Fibroblast of villous mesenchyme (primary cell): ENCODE results near the gene TMCO2. TPM values are rescaled to one million over a fixed set of nuclear protein-coding genes. Genes with fewer than 3 reads are reported as not detected.

Experiments used
- DNase-seq: peaks from one replicate; pipeline ENCODE4 v3.0.0-alpha.2; 2010; ENCODE audit warnings: low read depth
- H3K4me3 ChIP-seq: 2 replicates; pipeline ENCODE4 v1.5.1; 2011; ENCODE audit warnings: low read depth, mild to moderate bottlenecking, low read length
- total RNA-seq: library from RNA; depleted of rRNA; stranded (reverse); fragments of >200 nt; gene quantifications from 2 replicates; pipeline ENCODE4 v1.2.3, GENCODE V29; 2012
- TF ChIP-seq, protein P1 (sequence below): IDR thresholded peaks from 2 replicates; pipeline ENCODE4 v1.5.1; 2012; ENCODE audit warnings: low read depth, mild to moderate bottlenecking, low read length; ENCODE audit not compliant: insufficient read depth

The TMCO2 gene
- total RNA-seq, 1 donor = not detected

DNA sequence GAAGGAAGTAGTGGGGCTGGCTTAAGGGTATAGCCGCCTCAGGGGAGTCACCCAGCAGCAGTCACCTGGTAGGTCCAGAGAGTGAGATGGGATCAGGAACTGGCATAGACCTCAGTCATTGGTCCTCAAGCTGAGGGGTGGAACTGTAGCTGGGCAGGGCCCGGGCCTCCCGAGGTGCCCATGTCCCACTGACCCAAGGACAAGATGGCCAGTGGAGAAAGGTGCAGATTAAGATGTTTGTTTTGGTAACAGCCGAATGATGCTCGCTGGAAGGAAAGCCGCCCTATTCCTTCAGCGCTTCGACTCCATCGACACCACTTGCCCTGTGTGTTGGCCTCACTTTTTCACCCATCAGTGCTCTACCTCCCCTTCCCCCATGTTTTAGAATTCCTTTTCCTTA, 52.9 kb downstream of the TMCO2 start:
- no peak for DNase-seq
- TF ChIP-seq, protein P1, sequence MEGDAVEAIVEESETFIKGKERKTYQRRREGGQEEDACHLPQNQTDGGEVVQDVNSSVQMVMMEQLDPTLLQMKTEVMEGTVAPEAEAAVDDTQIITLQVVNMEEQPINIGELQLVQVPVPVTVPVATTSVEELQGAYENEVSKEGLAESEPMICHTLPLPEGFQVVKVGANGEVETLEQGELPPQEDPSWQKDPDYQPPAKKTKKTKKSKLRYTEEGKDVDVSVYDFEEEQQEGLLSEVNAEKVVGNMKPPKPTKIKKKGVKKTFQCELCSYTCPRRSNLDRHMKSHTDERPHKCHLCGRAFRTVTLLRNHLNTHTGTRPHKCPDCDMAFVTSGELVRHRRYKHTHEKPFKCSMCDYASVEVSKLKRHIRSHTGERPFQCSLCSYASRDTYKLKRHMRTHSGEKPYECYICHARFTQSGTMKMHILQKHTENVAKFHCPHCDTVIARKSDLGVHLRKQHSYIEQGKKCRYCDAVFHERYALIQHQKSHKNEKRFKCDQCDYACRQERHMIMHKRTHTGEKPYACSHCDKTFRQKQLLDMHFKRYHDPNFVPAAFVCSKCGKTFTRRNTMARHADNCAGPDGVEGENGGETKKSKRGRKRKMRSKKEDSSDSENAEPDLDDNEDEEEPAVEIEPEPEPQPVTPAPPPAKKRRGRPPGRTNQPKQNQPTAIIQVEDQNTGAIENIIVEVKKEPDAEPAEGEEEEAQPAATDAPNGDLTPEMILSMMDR = no peak
- no peak overlapping the region for H3K4me3 ChIP-seq

DNA sequence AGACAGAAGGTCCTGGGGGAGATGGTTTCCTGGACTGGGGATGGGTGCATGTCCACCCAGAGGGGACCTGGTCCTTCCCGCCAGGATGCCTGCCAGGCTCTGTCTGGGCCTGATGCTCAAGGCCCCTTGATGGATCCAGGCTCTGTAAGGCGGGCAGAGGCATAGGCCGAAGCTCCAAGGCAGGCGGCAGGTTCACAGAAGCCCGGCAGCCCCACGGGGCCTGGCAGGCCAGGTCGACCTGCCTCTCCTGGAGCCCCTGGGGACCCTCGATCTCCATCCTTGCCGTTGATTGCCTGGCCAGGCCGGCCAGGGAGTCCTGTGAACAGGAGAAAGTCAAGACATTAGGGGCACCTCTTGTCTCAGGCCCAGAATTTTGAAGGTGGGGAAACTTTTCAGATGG, 53.3 kb downstream of the TMCO2 start:
- H3K4me3 ChIP-seq = no peak overlapping the region
- TF ChIP-seq, protein P1 = no peak
- DNase-seq = no peak

Other genes starting within 250 kb of the TMCO2 start
- gene CAP1, start 207.2 kb upstream of the TMCO2 start, total RNA-seq = 541 and 671 TPM in 2 replicates
- 38.3 and 70.8 TPM in 2 replicates for gene PPT1, start 150.7 kb upstream of the TMCO2 start, total RNA-seq
- 20.3 and 26.3 TPM in 2 replicates for gene RLF, start 86.5 kb upstream of the TMCO2 start, total RNA-seq
- gene ZMPSTE24, start 10.3 kb downstream of the TMCO2 start, total RNA-seq = 74.4 and 110 TPM in 2 replicates
- gene COL9A2, start 69.3 kb downstream of the TMCO2 start, total RNA-seq = 0.86 and 1.3 TPM in 2 replicates
- gene SMAP2, start 125.8 kb downstream of the TMCO2 start, total RNA-seq = 15.8 and 19.4 TPM in 2 replicates
- 3.9 and 5.8 TPM in 2 replicates for gene ZFP69B, start 202.5 kb downstream of the TMCO2 start, total RNA-seq
- 4.5 and 4.7 TPM in 2 replicates for gene ZFP69, start 229.4 kb downstream of the TMCO2 start, total RNA-seq